ENCODE data around the gene PIWIL1. TPM values are rescaled to one million over a fixed set of nuclear protein-coding genes. Genes with fewer than 3 reads are reported as not detected.

Gene PIWIL1
- total and polyA plus RNA-seq, 2 experiments from 2014 or later, result not detected

DNA sequence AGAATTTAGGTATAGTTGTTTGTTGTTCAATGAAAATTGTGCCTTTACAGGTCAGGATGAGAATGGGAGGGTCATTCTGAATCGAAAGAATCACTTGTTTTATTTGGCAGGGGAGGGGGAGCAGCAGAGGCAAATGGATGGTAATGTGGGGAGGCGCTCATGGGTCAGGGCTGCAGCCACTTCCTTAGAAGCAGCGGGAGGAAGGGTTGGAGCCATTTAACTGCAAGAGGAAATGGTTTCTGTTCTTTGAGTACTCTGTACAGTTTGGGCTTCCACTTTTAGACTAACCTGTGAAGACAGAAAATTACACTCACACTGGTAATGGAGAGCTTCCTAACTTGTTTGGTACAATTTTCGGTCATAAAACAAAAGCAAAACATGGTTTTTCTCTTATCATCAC, 57.2 kb downstream of the PIWIL1 start:
- DNase-seq (ENCODE audit: low spot score) (no peak), ATAC-seq (no peak)
- H3K27ac Mint-ChIP-seq, result no peak overlapping the region
- no peak for TF ChIP-seq ZNF331 (CRISPR knock-in tag; IDR thresholded peaks at IDR 0.05; ENCODE audit: low read depth)
- TF ChIP-seq ZNF114 (CRISPR knock-in tag; IDR thresholded peaks at IDR 0.05), result no peak
- TF ChIP-seq STAT1 (IDR thresholded peaks at IDR 0.05; ENCODE audit: unreplicated experiment), result no peak
- TF ChIP-seq, protein P1, sequence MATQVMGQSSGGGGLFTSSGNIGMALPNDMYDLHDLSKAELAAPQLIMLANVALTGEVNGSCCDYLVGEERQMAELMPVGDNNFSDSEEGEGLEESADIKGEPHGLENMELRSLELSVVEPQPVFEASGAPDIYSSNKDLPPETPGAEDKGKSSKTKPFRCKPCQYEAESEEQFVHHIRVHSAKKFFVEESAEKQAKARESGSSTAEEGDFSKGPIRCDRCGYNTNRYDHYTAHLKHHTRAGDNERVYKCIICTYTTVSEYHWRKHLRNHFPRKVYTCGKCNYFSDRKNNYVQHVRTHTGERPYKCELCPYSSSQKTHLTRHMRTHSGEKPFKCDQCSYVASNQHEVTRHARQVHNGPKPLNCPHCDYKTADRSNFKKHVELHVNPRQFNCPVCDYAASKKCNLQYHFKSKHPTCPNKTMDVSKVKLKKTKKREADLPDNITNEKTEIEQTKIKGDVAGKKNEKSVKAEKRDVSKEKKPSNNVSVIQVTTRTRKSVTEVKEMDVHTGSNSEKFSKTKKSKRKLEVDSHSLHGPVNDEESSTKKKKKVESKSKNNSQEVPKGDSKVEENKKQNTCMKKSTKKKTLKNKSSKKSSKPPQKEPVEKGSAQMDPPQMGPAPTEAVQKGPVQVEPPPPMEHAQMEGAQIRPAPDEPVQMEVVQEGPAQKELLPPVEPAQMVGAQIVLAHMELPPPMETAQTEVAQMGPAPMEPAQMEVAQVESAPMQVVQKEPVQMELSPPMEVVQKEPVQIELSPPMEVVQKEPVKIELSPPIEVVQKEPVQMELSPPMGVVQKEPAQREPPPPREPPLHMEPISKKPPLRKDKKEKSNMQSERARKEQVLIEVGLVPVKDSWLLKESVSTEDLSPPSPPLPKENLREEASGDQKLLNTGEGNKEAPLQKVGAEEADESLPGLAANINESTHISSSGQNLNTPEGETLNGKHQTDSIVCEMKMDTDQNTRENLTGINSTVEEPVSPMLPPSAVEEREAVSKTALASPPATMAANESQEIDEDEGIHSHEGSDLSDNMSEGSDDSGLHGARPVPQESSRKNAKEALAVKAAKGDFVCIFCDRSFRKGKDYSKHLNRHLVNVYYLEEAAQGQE (IDR thresholded peaks at IDR 0.05; ENCODE audit: unreplicated experiment), result no peak
- no peak for TF ChIP-seq JUNB (IDR thresholded peaks at IDR 0.05; ENCODE audit: unreplicated experiment)
- no peak for TF ChIP-seq EZH2phosphoT487 (IDR thresholded peaks at IDR 0.05; ENCODE audit: unreplicated experiment)
- TF ChIP-seq, protein P2, sequence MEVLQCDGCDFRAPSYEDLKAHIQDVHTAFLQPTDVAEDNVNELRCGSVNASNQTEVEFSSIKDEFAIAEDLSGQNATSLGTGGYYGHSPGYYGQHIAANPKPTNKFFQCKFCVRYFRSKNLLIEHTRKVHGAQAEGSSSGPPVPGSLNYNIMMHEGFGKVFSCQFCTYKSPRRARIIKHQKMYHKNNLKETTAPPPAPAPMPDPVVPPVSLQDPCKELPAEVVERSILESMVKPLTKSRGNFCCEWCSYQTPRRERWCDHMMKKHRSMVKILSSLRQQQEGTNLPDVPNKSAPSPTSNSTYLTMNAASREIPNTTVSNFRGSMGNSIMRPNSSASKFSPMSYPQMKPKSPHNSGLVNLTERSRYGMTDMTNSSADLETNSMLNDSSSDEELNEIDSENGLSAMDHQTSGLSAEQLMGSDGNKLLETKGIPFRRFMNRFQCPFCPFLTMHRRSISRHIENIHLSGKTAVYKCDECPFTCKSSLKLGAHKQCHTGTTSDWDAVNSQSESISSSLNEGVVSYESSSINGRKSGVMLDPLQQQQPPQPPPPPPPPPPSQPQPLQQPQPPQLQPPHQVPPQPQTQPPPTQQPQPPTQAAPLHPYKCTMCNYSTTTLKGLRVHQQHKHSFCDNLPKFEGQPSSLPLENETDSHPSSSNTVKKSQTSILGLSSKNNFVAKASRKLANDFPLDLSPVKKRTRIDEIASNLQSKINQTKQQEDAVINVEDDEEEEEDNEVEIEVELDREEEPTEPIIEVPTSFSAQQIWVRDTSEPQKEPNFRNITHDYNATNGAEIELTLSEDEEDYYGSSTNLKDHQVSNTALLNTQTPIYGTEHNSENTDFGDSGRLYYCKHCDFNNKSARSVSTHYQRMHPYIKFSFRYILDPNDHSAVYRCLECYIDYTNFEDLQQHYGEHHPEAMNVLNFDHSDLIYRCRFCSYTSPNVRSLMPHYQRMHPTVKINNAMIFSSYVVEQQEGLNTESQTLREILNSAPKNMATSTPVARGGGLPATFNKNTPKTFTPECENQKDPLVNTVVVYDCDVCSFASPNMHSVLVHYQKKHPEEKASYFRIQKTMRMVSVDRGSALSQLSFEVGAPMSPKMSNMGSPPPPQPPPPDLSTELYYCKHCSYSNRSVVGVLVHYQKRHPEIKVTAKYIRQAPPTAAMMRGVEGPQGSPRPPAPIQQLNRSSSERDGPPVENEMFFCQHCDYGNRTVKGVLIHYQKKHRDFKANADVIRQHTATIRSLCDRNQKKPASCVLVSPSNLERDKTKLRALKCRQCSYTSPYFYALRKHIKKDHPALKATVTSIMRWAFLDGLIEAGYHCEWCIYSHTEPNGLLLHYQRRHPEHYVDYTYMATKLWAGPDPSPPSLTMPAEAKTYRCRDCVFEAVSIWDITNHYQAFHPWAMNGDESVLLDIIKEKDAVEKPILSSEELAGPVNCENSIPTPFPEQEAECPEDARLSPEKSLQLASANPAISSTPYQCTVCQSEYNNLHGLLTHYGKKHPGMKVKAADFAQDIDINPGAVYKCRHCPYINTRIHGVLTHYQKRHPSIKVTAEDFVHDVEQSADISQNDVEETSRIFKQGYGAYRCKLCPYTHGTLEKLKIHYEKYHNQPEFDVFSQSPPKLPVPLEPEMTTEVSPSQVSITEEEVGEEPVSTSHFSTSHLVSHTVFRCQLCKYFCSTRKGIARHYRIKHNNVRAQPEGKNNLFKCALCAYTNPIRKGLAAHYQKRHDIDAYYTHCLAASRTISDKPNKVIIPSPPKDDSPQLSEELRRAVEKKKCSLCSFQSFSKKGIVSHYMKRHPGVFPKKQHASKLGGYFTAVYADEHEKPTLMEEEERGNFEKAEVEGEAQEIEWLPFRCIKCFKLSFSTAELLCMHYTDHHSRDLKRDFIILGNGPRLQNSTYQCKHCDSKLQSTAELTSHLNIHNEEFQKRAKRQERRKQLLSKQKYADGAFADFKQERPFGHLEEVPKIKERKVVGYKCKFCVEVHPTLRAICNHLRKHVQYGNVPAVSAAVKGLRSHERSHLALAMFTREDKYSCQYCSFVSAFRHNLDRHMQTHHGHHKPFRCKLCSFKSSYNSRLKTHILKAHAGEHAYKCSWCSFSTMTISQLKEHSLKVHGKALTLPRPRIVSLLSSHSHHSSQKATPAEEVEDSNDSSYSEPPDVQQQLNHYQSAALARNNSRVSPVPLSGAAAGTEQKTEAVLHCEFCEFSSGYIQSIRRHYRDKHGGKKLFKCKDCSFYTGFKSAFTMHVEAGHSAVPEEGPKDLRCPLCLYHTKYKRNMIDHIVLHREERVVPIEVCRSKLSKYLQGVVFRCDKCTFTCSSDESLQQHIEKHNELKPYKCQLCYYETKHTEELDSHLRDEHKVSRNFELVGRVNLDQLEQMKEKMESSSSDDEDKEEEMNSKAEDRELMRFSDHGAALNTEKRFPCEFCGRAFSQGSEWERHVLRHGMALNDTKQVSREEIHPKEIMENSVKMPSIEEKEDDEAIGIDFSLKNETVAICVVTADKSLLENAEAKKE (CRISPR knock-in tag; IDR thresholded peaks at IDR 0.05), result no peak
- TF ChIP-seq CREB1 (CRISPR knock-in tag; IDR thresholded peaks at IDR 0.05; ENCODE audit: low read depth), result no peak
- TF ChIP-seq EZH2 (IDR thresholded peaks at IDR 0.05; ENCODE audit: low read depth, unreplicated experiment), result no peak
- TF ChIP-seq, protein P3, sequence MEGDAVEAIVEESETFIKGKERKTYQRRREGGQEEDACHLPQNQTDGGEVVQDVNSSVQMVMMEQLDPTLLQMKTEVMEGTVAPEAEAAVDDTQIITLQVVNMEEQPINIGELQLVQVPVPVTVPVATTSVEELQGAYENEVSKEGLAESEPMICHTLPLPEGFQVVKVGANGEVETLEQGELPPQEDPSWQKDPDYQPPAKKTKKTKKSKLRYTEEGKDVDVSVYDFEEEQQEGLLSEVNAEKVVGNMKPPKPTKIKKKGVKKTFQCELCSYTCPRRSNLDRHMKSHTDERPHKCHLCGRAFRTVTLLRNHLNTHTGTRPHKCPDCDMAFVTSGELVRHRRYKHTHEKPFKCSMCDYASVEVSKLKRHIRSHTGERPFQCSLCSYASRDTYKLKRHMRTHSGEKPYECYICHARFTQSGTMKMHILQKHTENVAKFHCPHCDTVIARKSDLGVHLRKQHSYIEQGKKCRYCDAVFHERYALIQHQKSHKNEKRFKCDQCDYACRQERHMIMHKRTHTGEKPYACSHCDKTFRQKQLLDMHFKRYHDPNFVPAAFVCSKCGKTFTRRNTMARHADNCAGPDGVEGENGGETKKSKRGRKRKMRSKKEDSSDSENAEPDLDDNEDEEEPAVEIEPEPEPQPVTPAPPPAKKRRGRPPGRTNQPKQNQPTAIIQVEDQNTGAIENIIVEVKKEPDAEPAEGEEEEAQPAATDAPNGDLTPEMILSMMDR (conservative IDR thresholded peaks at IDR 0.05; ENCODE audit: low read depth in 2 of 2), result no peak
- no peak for TF ChIP-seq NANOG (IDR thresholded peaks at IDR 0.05; ENCODE audit: borderline replicate concordance)
- TF ChIP-seq, protein P4, sequence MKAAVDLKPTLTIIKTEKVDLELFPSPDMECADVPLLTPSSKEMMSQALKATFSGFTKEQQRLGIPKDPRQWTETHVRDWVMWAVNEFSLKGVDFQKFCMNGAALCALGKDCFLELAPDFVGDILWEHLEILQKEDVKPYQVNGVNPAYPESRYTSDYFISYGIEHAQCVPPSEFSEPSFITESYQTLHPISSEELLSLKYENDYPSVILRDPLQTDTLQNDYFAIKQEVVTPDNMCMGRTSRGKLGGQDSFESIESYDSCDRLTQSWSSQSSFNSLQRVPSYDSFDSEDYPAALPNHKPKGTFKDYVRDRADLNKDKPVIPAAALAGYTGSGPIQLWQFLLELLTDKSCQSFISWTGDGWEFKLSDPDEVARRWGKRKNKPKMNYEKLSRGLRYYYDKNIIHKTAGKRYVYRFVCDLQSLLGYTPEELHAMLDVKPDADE (IDR thresholded peaks at IDR 0.05), result no peak
- Histone ChIP-seq H4K20me1 (replicated peaks; ENCODE audit: insufficient read depth) (no peaks in the 10 kb centered on the region), H3K36me3 (ENCODE audit: insufficient read depth) (no peaks in the 10 kb centered on the region; the same call in 1 of the 2 replicates), H3K27ac (ENCODE audit: low read depth) (no peak overlapping the region), H3K27me3 (ENCODE audit: insufficient read depth) (no peaks in the 10 kb centered on the region), H3K4me3 (no peak overlapping the region), H2AFZ (no peak overlapping the region), H3K79me2 (replicated peaks; ENCODE audit: insufficient read depth) (no peaks in the 10 kb centered on the region), H3F3A (replicated peaks; ENCODE audit: low read depth) (no peaks in the 10 kb centered on the region), H3K4me2 (no peak overlapping the region), H3K9me2 (ENCODE audit: insufficient read depth) (no peaks in the 10 kb centered on the region), H3K4me1 (ENCODE audit: insufficient read depth) (no peaks in the 10 kb centered on the region)
- H3K4me1 Mint-ChIP-seq, result no peaks in the 10 kb centered on the region
- peaks cover 40% of the 10 kb centered on the region for H3K36me3 Mint-ChIP-seq (ENCODE audit: low read depth)
- peaks cover 85% of the 10 kb centered on the region for H3K9me3 Mint-ChIP-seq
- H3K4me3 Mint-ChIP-seq, result no peak overlapping the region
- peaks cover 5% of the 10 kb centered on the region for H3K27me3 Mint-ChIP-seq (ENCODE audit: insufficient read depth, low read depth, poor library complexity)
